GM12891 (cell line): ENCODE measurements around the gene DNAJC21.
A peak's percentile ranks its signal among the peaks of the same experiment; 100 is the strongest.

Source experiments
- POLR2A ChIP-seq: IDR thresholded peaks from 2 replicates; pipeline ENCODE4 v1.6.1; 2011; ENCODE audit warnings: low read depth, low read length, control low read depth
- POLR2AphosphoS5 ChIP-seq: IDR thresholded peaks from 2 replicates; pipeline ENCODE4 v1.6.1; 2011; ENCODE audit warnings: low read depth, low read length, control low read depth
- SPI1 ChIP-seq: IDR thresholded peaks from 2 replicates; pipeline ENCODE4 v1.6.1; 2011; ENCODE audit warnings: low read depth, low read length, control low read depth

DNA sequence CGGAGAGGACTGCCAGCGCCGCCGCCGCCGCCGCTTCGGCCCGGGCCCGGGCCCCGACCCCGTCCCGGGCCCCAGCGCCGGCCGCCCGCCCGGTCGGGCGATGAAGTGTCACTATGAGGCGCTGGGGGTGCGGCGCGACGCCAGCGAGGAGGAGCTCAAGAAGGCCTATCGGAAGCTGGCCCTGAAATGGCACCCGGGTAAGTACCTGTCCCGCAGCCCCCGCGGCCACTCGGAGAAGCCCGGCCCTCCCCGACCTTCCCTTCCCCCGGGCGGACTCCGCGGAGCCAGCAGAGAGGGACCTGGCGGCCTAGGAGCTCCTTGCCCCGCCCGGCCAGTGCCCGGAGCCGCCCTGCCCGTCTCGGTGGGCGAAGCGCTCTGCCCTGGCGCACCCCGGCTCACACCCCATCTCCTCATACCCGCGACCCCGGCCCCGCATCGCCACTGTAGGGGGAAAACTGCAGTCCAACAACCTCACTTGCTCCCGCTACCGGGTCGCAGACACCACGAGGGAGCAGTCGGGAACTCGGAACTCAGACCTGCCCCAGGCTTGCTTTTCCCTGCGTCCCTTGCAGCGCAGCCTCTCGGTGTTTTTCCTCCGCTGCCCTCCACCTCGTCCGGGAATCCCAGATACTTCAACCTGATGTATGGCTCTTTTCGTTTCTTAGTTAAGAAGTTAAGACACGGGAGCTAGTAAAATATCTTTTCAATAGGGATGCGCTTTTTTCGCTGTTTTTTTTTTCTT is 532 bp downstream of the DNAJC21 start:
- TF ChIP-seq POLR2A (peak; percentile 62), SPI1 (no peak), POLR2AphosphoS5 (0 out of 2 replicates have a peak, but pooled peaks have one; percentile 32)
